NB4 (cell line): ENCODE results near the gene NELFA.

Experiments
- CTCF ChIP-seq: IDR thresholded peaks from one replicate; pipeline ENCODE4 v1.5.1; 2012; ENCODE audit warnings: low read depth, low read length
- MAX ChIP-seq: IDR thresholded peaks from 2 replicates; pipeline ENCODE4 v1.6.1; 2011; ENCODE audit warnings: low read depth, low read length
- MYC ChIP-seq: IDR thresholded peaks from 2 replicates; pipeline ENCODE4 v1.6.1; 2011; ENCODE audit warnings: low read depth, low read length
- POLR2A ChIP-seq: IDR thresholded peaks from 2 replicates; pipeline ENCODE4 v1.6.1; 2011; ENCODE audit warnings: mild to moderate bottlenecking; ENCODE audit not compliant: insufficient read length; ENCODE audit errors: extremely low read depth

- TF ChIP-seq CTCF (no peak), MYC (no peak), POLR2A (no peak), MAX (no peak)
Observed at GRCh38 chr4:1943928-1944327, 64.8 kb downstream of the NELFA start.
